GM23338 (cell line): Measurements from ENCODE around the gene ZXDC. TPM values are rescaled to one million over a fixed set of nuclear protein-coding genes. Genes with fewer than 3 reads are reported as not detected.

Experiments used
- ATAC-seq: fragments of 200-7000 bp; cut with Tn5 transposase; 3 replicates; pipeline ENCODE4 v1.9.1; 2020
- DNase-seq: peaks from one replicate; pipeline ENCODE4 v3.0.0-alpha.2; 2015; ENCODE audit warnings: low spot score
- H2AFZ ChIP-seq: fragments of 200-600 bp; sonication (generic); 2 replicates; pipeline ENCODE4 v1.8.0; 2016; ENCODE audit warnings: antibody characterized with exemption, mild to moderate bottlenecking, moderate library complexity
- H3F3A ChIP-seq: fragments of 200-600 bp; sonication (generic); replicated peaks from 2 replicates; pipeline ENCODE4 v1.8.0; 2017; ENCODE audit warnings: antibody characterized with exemption, mixed run types, low read depth
- H3K27ac ChIP-seq: fragments of 200-600 bp; sonication (generic); 2 replicates; pipeline ENCODE4 v1.6.1; 2016; ENCODE audit warnings: low read depth
- H3K27me3 ChIP-seq: fragments of 200-600 bp; sonication (generic); 2 replicates; pipeline ENCODE4 v1.8.0; 2016; ENCODE audit warnings: mild to moderate bottlenecking, mixed run types, moderate library complexity; ENCODE audit not compliant: insufficient read depth
- H3K36me3 ChIP-seq: fragments of 200-600 bp; sonication (generic); 2 replicates; pipeline ENCODE4 v1.8.0; 2016; ENCODE audit warnings: mild to moderate bottlenecking; ENCODE audit not compliant: insufficient read depth
- H3K4me1 ChIP-seq: fragments of 200-600 bp; sonication (generic); 2 replicates; pipeline ENCODE4 v1.8.0; 2016; ENCODE audit warnings: mild to moderate bottlenecking, moderate library complexity; ENCODE audit not compliant: insufficient read depth
- H3K4me2 ChIP-seq: fragments of 200-600 bp; sonication (generic); 2 replicates; pipeline ENCODE4 v1.7.1; 2017; ENCODE audit warnings: mixed run types
- H3K4me3 ChIP-seq: fragments of 200-600 bp; sonication (generic); 2 replicates; pipeline ENCODE4 v1.6.1; 2016; ENCODE audit warnings: mixed run types
- H3K79me2 ChIP-seq: fragments of 200-600 bp; sonication (generic); replicated peaks from 2 replicates; pipeline ENCODE4 v1.8.0; 2017; ENCODE audit warnings: mild to moderate bottlenecking; ENCODE audit not compliant: insufficient read depth
- H3K9me2 ChIP-seq: fragments of 200-600 bp; sonication (generic); 2 replicates; pipeline ENCODE4 v1.8.0; 2017; ENCODE audit not compliant: insufficient read depth
- H4K20me1 ChIP-seq: fragments of 200-600 bp; sonication (generic); replicated peaks from 2 replicates; pipeline ENCODE4 v1.8.0; 2017; ENCODE audit warnings: mild to moderate bottlenecking; ENCODE audit not compliant: insufficient read depth
- H3K27ac Mint-ChIP-seq: 2 replicates; pipeline ENCODE4 v1.8.0; 2020; ENCODE audit warnings: inconsistent platforms, mild to moderate bottlenecking, moderate library complexity, mixed read lengths
- H3K27me3 Mint-ChIP-seq: 3 replicates; pipeline ENCODE4 v1.8.0; 2022; ENCODE audit warnings: low read depth, mild to moderate bottlenecking, moderate library complexity, mixed read lengths, inconsistent platforms; ENCODE audit not compliant: insufficient read depth, poor library complexity
- H3K36me3 Mint-ChIP-seq: 3 replicates; pipeline ENCODE4 v1.8.0; 2021; ENCODE audit warnings: low read depth, mild to moderate bottlenecking, inconsistent platforms, moderate library complexity, mixed read lengths
- H3K4me1 Mint-ChIP-seq: 3 replicates; pipeline ENCODE4 v1.8.0; 2020; ENCODE audit warnings: mild to moderate bottlenecking, inconsistent platforms, mixed read lengths
- H3K4me3 Mint-ChIP-seq: 3 replicates; pipeline ENCODE4 v1.8.0; 2021; ENCODE audit warnings: moderate library complexity, mild to moderate bottlenecking, inconsistent platforms, mixed read lengths
- H3K9me3 Mint-ChIP-seq: 3 replicates; pipeline ENCODE4 v1.8.0; 2020; ENCODE audit warnings: moderate library complexity, mild to moderate bottlenecking, inconsistent platforms, mixed read lengths
- CREB1 ChIP-seq: fragments of 250-450 bp; sonication (Bioruptor Pico); IDR thresholded peaks from 2 replicates; pipeline ENCODE4 v1.5.0; 2020; ENCODE audit warnings: low read depth, mild to moderate bottlenecking, moderate library complexity
- CTCF ChIP-seq, 2 experiments: fragments of 200-600 bp in 1 of 2; sonication (generic) in 1 of 2; conservative IDR thresholded peaks; 2 replicates each; pipeline versions ENCODE4 v1.5.1 to v1.6.1; 2016 to 2017; ENCODE audit warnings: antibody characterized with exemption in 2 of 2, low read depth in 2 of 2, mild to moderate bottlenecking in 2 of 2, moderate library complexity in 1 of 2
- ETS1 ChIP-seq: IDR thresholded peaks from 2 replicates; pipeline ENCODE4 v1.6.1; 2016; ENCODE audit warnings: antibody characterized with exemption
- EZH2 ChIP-seq: fragments of 200-600 bp; sonication (generic); IDR thresholded peaks from one replicate; pipeline ENCODE4 v1.8.0; 2017; ENCODE audit warnings: antibody characterized with exemption, mild to moderate bottlenecking, low read depth; ENCODE audit not compliant: unreplicated experiment
- EZH2phosphoT487 ChIP-seq: fragments of 200-600 bp; sonication (generic); IDR thresholded peaks from one replicate; pipeline ENCODE4 v1.8.1; 2018; ENCODE audit warnings: antibody characterized with exemption; ENCODE audit not compliant: unreplicated experiment
- JUNB ChIP-seq: IDR thresholded peaks from one replicate; pipeline ENCODE4 v1.6.1; 2016; ENCODE audit warnings: antibody characterized with exemption; ENCODE audit not compliant: unreplicated experiment
- NANOG ChIP-seq: IDR thresholded peaks from 2 replicates; pipeline ENCODE4 v1.6.1; 2016; ENCODE audit warnings: antibody characterized with exemption, borderline replicate concordance
- POLR2AphosphoS5 ChIP-seq: IDR thresholded peaks from 2 replicates; pipeline ENCODE4 v1.6.1; 2016; ENCODE audit warnings: antibody characterized with exemption, low read depth
- REST ChIP-seq: IDR thresholded peaks from one replicate; pipeline ENCODE4 v1.6.1; 2018; ENCODE audit warnings: antibody characterized with exemption; ENCODE audit not compliant: unreplicated experiment
- STAT1 ChIP-seq: IDR thresholded peaks from one replicate; pipeline ENCODE4 v1.6.1; 2016; ENCODE audit warnings: antibody characterized with exemption; ENCODE audit not compliant: unreplicated experiment
- ZNF114 ChIP-seq: fragments of 250-450 bp; sonication (Bioruptor Pico); IDR thresholded peaks from 2 replicates; pipeline ENCODE4 v1.5.0; 2020; ENCODE audit warnings: mild to moderate bottlenecking, moderate library complexity
- ZNF331 ChIP-seq: fragments of 250-450 bp; sonication (Bioruptor Pico); IDR thresholded peaks from 2 replicates; pipeline ENCODE4 v1.5.0; 2020; ENCODE audit warnings: low read depth, mild to moderate bottlenecking, moderate library complexity
- polyA plus RNA-seq: library from polyadenylated mRNA; unstranded; fragments of >200 nt; fragmentation: Nextera tagmentation; extraction: Ambion mirVana; gene quantifications from 2 replicates; pipeline ENCODE4 v1.2.1, GENCODE V29; 2016
- total RNA-seq: library from RNA; depleted of rRNA; stranded (reverse); fragments of >200 nt; shearing (Covaris generic); gene quantifications from 2 replicates; pipeline ENCODE4 v1.2.3, GENCODE V29; 2014

The ZXDC gene
- total and polyA plus RNA-seq, 2 experiments from 2014 or later: 5.7 to 45.1 TPM

DNA sequence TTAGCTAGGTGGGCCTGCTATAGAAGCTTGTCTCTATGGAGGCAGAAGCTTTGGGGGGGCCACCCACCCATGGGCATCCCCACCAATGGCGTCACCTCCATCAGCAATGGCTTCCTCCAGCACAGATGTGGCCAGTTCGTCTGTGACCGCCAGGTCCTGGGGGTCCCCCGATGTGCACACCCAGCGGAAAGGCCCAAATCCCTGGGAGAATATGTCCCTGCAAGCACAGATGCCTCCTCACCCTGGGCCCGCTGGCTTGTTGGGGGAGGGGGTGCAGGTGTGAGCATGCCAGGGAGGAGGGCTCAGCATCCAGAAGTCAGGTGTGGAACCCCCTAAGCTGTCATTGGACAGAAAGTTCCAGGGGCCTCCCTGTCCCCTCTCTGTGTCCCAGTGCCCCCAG lies 22.3 kb upstream of the ZXDC start (continued):
- TF ChIP-seq CTCF (conservative IDR thresholded peaks at IDR 0.05; ENCODE audit: low read depth in 2 of 2) (no peak), ZNF114 (CRISPR knock-in tag) (no peak), REST (no peak), ZNF331 (CRISPR knock-in tag) (no peak), NANOG (no peak), POLR2AphosphoS5 (no peak), STAT1 (no peak), JUNB (no peak), EZH2phosphoT487 (no peak), CREB1 (CRISPR knock-in tag) (no peak)

- H3K27me3 Mint-ChIP-seq: peaks cover 15% of the 10 kb centered on the region
- no peaks in the 10 kb centered on the region for H3K9me2 ChIP-seq
- H3K4me1 ChIP-seq: peaks cover 8% of the 10 kb centered on the region; the same call in 1 of the 2 replicates
- H3K4me1 Mint-ChIP-seq: peaks cover 14% of the 10 kb centered on the region
- H3K79me2 ChIP-seq: no peaks in the 10 kb centered on the region
- no peak overlapping the region for H3K4me2 ChIP-seq
- no peaks in the 10 kb centered on the region for H3K27me3 ChIP-seq
- H4K20me1 ChIP-seq: no peaks in the 10 kb centered on the region
- ATAC-seq: no peak
- peaks cover 5% of the 10 kb centered on the region for H3F3A ChIP-seq
- no peaks in the 10 kb centered on the region for H3K36me3 ChIP-seq
- DNase-seq: no peak
- H3K4me3 Mint-ChIP-seq: no peak overlapping the region
- no peak overlapping the region for H3K4me3 ChIP-seq
- H3K27ac ChIP-seq: no peak overlapping the region
- H2AFZ ChIP-seq: no peak overlapping the region
- H3K36me3 Mint-ChIP-seq: no peaks in the 10 kb centered on the region
- H3K27ac Mint-ChIP-seq: no peak overlapping the region
- H3K9me3 Mint-ChIP-seq: no peaks in the 10 kb centered on the region
- TF ChIP-seq NANOG (no peak), POLR2AphosphoS5 (no peak), EZH2 (no peak), ETS1 (no peak), STAT1 (no peak), ZNF331 (CRISPR knock-in tag) (no peak), JUNB (no peak), ZNF114 (CRISPR knock-in tag) (no peak), EZH2phosphoT487 (no peak), CREB1 (CRISPR knock-in tag) (no peak), CTCF (conservative IDR thresholded peaks at IDR 0.05; ENCODE audit: low read depth in 2 of 2) (no peak)
These were observed 21.5 kb upstream of the ZXDC start for GRCh38 chr3:126496894-126497850.
